ENCODE results near the gene TRDMT1. TPM values are rescaled to one million over a fixed set of nuclear protein-coding genes. Genes with fewer than 3 reads are reported as not detected.
A peak's percentile ranks its signal among the peaks of the same experiment; 100 is the strongest.

TRDMT1 gene
- total and polyA plus RNA-seq, 3 donors from 2014 or later, result 6.9 to 12.1 (median 9.7) TPM

GRCh38 chr10:17233286-17233991 is 32.0 kb upstream of the TRDMT1 start:
- H3K27ac ChIP-seq, result peak overlapping the region; percentile 34 to 100
- peak; percentile 48 for DNase-seq
- H3K4me1 ChIP-seq, result peaks cover 36% of the 10 kb centered on the region
- no peaks in the 10 kb centered on the region for H3K36me3 ChIP-seq (ENCODE audit: low read depth, missing control alignments)
- WGBS, 2 donors, result 38 to 48% methylated on average over 14 of the region's 14 CpGs
- TF ChIP-seq POLR2A (IDR thresholded peaks at IDR 0.05), result no peak
- TF ChIP-seq, protein P1, sequence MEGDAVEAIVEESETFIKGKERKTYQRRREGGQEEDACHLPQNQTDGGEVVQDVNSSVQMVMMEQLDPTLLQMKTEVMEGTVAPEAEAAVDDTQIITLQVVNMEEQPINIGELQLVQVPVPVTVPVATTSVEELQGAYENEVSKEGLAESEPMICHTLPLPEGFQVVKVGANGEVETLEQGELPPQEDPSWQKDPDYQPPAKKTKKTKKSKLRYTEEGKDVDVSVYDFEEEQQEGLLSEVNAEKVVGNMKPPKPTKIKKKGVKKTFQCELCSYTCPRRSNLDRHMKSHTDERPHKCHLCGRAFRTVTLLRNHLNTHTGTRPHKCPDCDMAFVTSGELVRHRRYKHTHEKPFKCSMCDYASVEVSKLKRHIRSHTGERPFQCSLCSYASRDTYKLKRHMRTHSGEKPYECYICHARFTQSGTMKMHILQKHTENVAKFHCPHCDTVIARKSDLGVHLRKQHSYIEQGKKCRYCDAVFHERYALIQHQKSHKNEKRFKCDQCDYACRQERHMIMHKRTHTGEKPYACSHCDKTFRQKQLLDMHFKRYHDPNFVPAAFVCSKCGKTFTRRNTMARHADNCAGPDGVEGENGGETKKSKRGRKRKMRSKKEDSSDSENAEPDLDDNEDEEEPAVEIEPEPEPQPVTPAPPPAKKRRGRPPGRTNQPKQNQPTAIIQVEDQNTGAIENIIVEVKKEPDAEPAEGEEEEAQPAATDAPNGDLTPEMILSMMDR (IDR thresholded peaks at IDR 0.05), result no peak
- H3K9me3 ChIP-seq, result no peaks in the 10 kb centered on the region
- H3K27me3 ChIP-seq, result no peaks in the 10 kb centered on the region
- no peak overlapping the region for H3K4me3 ChIP-seq
- intact Hi-C loops (cut with DNase I; ENCODE audit: low total_unique reads), result no loop called here

GRCh38 chr10:17232276-17232960 is 30.9 kb upstream of the TRDMT1 start:
- TF ChIP-seq, protein P1 (IDR thresholded peaks at IDR 0.05), result no peak
- TF ChIP-seq POLR2A (IDR thresholded peaks at IDR 0.05), result no peak
- Histone ChIP-seq H3K36me3 (ENCODE audit: low read depth, missing control alignments) (no peaks in the 10 kb centered on the region), H3K9me3 (no peaks in the 10 kb centered on the region), H3K27me3 (no peaks in the 10 kb centered on the region), H3K27ac (peak overlapping the region; percentile 34 to 100), H3K4me3 (no peak overlapping the region), H3K4me1 (peaks cover 40% of the 10 kb centered on the region)
- intact Hi-C loops (cut with DNase I; ENCODE audit: low total_unique reads), result no loop called here
- DNase-seq, result no peak
- 29 to 30% methylated on average over 3 of the region's 3 CpGs for WGBS, 2 donors

DNA sequence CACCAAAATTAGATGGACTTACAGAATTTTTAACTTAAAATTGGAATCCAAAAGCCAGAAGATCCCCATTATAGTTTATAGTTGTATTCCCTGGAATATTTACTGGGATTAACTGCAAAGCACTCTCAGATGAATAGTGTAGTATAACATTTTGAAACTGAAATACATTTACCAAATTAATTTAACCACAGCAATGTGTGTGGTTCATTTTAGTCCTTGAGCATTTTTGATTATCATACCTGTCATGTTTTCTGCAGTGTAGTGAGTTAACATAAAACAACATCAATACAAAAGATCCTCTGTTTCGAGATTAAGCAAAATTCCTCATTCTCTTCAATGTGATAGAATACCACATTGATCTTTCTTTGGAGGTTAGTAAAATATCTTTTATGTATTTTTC is 30.3 kb upstream of the TRDMT1 start:
- WGBS, 2 donors, result 52 to 61% methylated on average over 1 of the region's 1 CpG
- no peak for DNase-seq
- Histone ChIP-seq H3K27me3 (no peaks in the 10 kb centered on the region), H3K36me3 (ENCODE audit: low read depth, missing control alignments) (no peaks in the 10 kb centered on the region), H3K27ac (peak overlapping the region in 1 of 2 donors; percentile 100), H3K4me3 (peak overlapping the region in 1 of 2 donors; percentile 95), H3K4me1 (peaks cover 45% of the 10 kb centered on the region), H3K9me3 (no peaks in the 10 kb centered on the region)
- TF ChIP-seq POLR2A (IDR thresholded peaks at IDR 0.05), result no peak
- TF ChIP-seq, protein P1 (IDR thresholded peaks at IDR 0.05), result no peak
- intact Hi-C loops (cut with DNase I; ENCODE audit: low total_unique reads), result no loop called here

- peaks cover 43% of the 10 kb centered on the region for H3K4me1 ChIP-seq
- H3K9me3 ChIP-seq, result no peaks in the 10 kb centered on the region
- 0% methylated on average over 39 of the region's 43 CpGs; no CpG with 5 or more reads in 1 of the 2 donors for WGBS, 2 donors
- no peak for TF ChIP-seq POLR2A (IDR thresholded peaks at IDR 0.05)
- TF ChIP-seq, protein P1 (IDR thresholded peaks at IDR 0.05), result no peak
- DNase-seq, result peak; percentile 87
- no peaks in the 10 kb centered on the region for H3K36me3 ChIP-seq (ENCODE audit: low read depth, missing control alignments)
- H3K27me3 ChIP-seq, result no peaks in the 10 kb centered on the region
- peak overlapping the region; percentile 89 to 95 for H3K4me3 ChIP-seq
- peak overlapping the region; percentile 98 to 100 for H3K27ac ChIP-seq
- intact Hi-C loops (cut with DNase I; ENCODE audit: low total_unique reads), result no loop called here
Measured at GRCh38 chr10:17229967-17230682, 28.7 kb upstream of the TRDMT1 start.

Measured in testis (tissue), 3 donors.